Measurements from ENCODE around the gene MOSPD3.

GRCh38 chr7:100567031-100567730 lies 45.2 kb upstream of the MOSPD3 start:
- TF ChIP-seq CTCF (IDR thresholded peaks at IDR 0.05; ENCODE audit: poor library complexity, severe bottlenecking) (no peak), EP300 (conservative IDR thresholded peaks at IDR 0.05; ENCODE audit: poor library complexity, severe bottlenecking) (no peak), TAF1 (IDR thresholded peaks at IDR 0.05; ENCODE audit: low read depth) (no peak), POLR2AphosphoS5 (IDR thresholded peaks at IDR 0.05) (no peak), EZH2 (IDR thresholded peaks at IDR 0.05; ENCODE audit: borderline replicate concordance, insufficient read depth, low read length, poor library complexity, severe bottlenecking) (no peak), MXI1 (conservative IDR thresholded peaks at IDR 0.05; ENCODE audit: poor library complexity, severe bottlenecking) (no peak), REST (IDR thresholded peaks at IDR 0.05; ENCODE audit: borderline replicate concordance) (no peak), RAD21 (conservative IDR thresholded peaks at IDR 0.05) (no peak)
